Liver (tissue), 9 donors: ENCODE data around the gene OAS2. TPM values are rescaled to one million over a fixed set of nuclear protein-coding genes. Genes with fewer than 3 reads are reported as not detected.

ENCODE experiments used
- DNase-seq: peaks from one replicate; pipeline ENCODE4 v3.0.0-alpha.2; 2017; ENCODE audit warnings: low spot score
- H3K27ac ChIP-seq, 2 donors: one replicate each; pipeline ENCODE4 v1.7.0; 2013; ENCODE audit warnings: inconsistent platforms in 2 of 2, low read length in 2 of 2, control low read depth in 1 of 2, low read depth in 1 of 2, mild to moderate bottlenecking in 1 of 2
- H3K27me3 ChIP-seq, 4 donors: one replicate each; pipeline versions ENCODE4 v1.6.1 to v1.7.0; 2013; ENCODE audit warnings: low read length in 3 of 4, inconsistent platforms in 1 of 4, mild to moderate bottlenecking in 1 of 4, moderate library complexity in 1 of 4; ENCODE audit not compliant: control insufficient read depth in 4 of 4, insufficient read depth in 4 of 4
- H3K36me3 ChIP-seq, 4 donors: one replicate each; pipeline versions ENCODE4 v1.6.1 to v1.7.0; 2013; ENCODE audit warnings: low read length in 3 of 4, mild to moderate bottlenecking in 3 of 4, low read depth in 1 of 4, moderate library complexity in 1 of 4; ENCODE audit not compliant: control insufficient read depth in 4 of 4, insufficient read depth in 3 of 4
- H3K4me1 ChIP-seq, 4 donors: one replicate each; pipeline versions ENCODE4 v1.6.1 to v1.7.0; 2013; ENCODE audit warnings: low read length in 3 of 4, mild to moderate bottlenecking in 3 of 4, moderate library complexity in 1 of 4; ENCODE audit not compliant: control insufficient read depth in 4 of 4, insufficient read depth in 4 of 4
- H3K4me3 ChIP-seq, 3 donors: one replicate each; pipeline versions ENCODE4 v1.6.1 to v1.7.0; 2013; ENCODE audit warnings: low read length in 3 of 3, control low read depth in 1 of 3, low read depth in 1 of 3, mild to moderate bottlenecking in 1 of 3
- H3K9ac ChIP-seq, 2 donors: one replicate each; pipeline ENCODE4 v1.7.0; 2013; ENCODE audit warnings: low read length in 2 of 2, mild to moderate bottlenecking in 2 of 2, moderate library complexity in 2 of 2, control low read depth in 1 of 2, low read depth in 1 of 2
- H3K9me3 ChIP-seq, 4 donors: one replicate each; pipeline versions ENCODE4 v1.6.1 to v1.7.0; 2013; ENCODE audit warnings: low read length in 3 of 4; ENCODE audit not compliant: control insufficient read depth in 4 of 4
- ATF3 ChIP-seq: IDR thresholded peaks from 2 replicates; pipeline ENCODE4 v1.6.1; 2016; ENCODE audit warnings: antibody characterized with exemption
- CTCF ChIP-seq: fragments of 150-350 bp; IDR thresholded peaks from 2 replicates; pipeline ENCODE4 v1.5.1; 2017; ENCODE audit warnings: improper control_type of control experiment, low read depth, low read length; ENCODE audit not compliant: missing input control
- EGR1 ChIP-seq, 2 donors: IDR thresholded peaks; 2 replicates each; pipeline ENCODE4 v1.6.1; 2016 to 2018; ENCODE audit warnings: antibody characterized with exemption in 2 of 2, low read depth in 2 of 2
- FOXA1 ChIP-seq: IDR thresholded peaks from 2 replicates; pipeline ENCODE4 v1.6.1; 2016; ENCODE audit warnings: antibody characterized with exemption
- FOXA2 ChIP-seq: IDR thresholded peaks from 2 replicates; pipeline ENCODE4 v1.6.1; 2016; ENCODE audit warnings: antibody characterized with exemption
- GABPA ChIP-seq, 2 donors: IDR thresholded peaks in 1 of 2; conservative IDR thresholded peaks in 1 of 2; 2 replicates each; pipeline ENCODE4 v1.6.1; 2016; ENCODE audit warnings: antibody characterized with exemption in 2 of 2, mild to moderate bottlenecking in 1 of 2, moderate library complexity in 1 of 2
- HNF4A ChIP-seq, 2 donors: conservative IDR thresholded peaks; 2 replicates each; pipeline ENCODE4 v1.6.1; 2016; ENCODE audit warnings: antibody characterized with exemption in 2 of 2, mild to moderate bottlenecking in 2 of 2
- HNF4G ChIP-seq: IDR thresholded peaks from 2 replicates; pipeline ENCODE4 v1.6.1; 2016; ENCODE audit warnings: antibody characterized with exemption
- JUND ChIP-seq, 2 donors: IDR thresholded peaks; 2 replicates each; pipeline ENCODE4 v1.6.1; 2016; ENCODE audit warnings: antibody characterized with exemption in 2 of 2
- MAX ChIP-seq: IDR thresholded peaks from 2 replicates; pipeline ENCODE4 v1.6.1; 2016; ENCODE audit warnings: antibody characterized with exemption
- NR2F2 ChIP-seq: IDR thresholded peaks from 2 replicates; pipeline ENCODE4 v1.6.1; 2016; ENCODE audit warnings: antibody characterized with exemption
- RAD21 ChIP-seq, 2 donors: IDR thresholded peaks; 2 replicates each; pipeline ENCODE4 v1.6.1; 2016; ENCODE audit warnings: antibody characterized with exemption in 2 of 2, mild to moderate bottlenecking in 2 of 2
- REST ChIP-seq: IDR thresholded peaks from 2 replicates; pipeline ENCODE4 v1.6.1; 2016; ENCODE audit warnings: antibody characterized with exemption, mild to moderate bottlenecking
- RXRA ChIP-seq, 2 donors: IDR thresholded peaks; 2 replicates each; pipeline ENCODE4 v1.6.1; 2017 to 2018; ENCODE audit warnings: antibody characterized with exemption in 2 of 2, mild to moderate bottlenecking in 1 of 2
- SP1 ChIP-seq: IDR thresholded peaks from 2 replicates; pipeline ENCODE4 v1.6.1; 2018; ENCODE audit warnings: antibody characterized with exemption, mild to moderate bottlenecking
- TAF1 ChIP-seq: conservative IDR thresholded peaks from 2 replicates; pipeline ENCODE4 v1.6.1; 2016; ENCODE audit warnings: antibody characterized with exemption, mild to moderate bottlenecking
- YY1 ChIP-seq: IDR thresholded peaks from 2 replicates; pipeline ENCODE4 v1.6.1; 2016; ENCODE audit warnings: antibody characterized with exemption, mild to moderate bottlenecking
- ZBTB33 ChIP-seq: IDR thresholded peaks from 2 replicates; pipeline ENCODE4 v1.6.1; 2016; ENCODE audit warnings: antibody characterized with exemption
- WGBS: extraction: QIAGEN DNeasy Blood & Tissue Kit; methylation state at CpG from one replicate; pipeline ENCODE4 v1.1.7; 2013; 5-methylcytosine and 5-hydroxymethylcytosine counted together
- polyA plus RNA-seq, 2 donors: library from polyadenylated mRNA; stranded (reverse) in 1 of 2; unstranded in 1 of 2; fragments of 200-250 nt in 1 of 2; fragments of >200 nt in 1 of 2; fragmentation: Nextera tagmentation in 1 of 2; extraction: Ambion mirVana in 1 of 2; gene quantifications; one replicate each; pipeline versions ENCODE4 v1.2.1 to v1.2.3, GENCODE V29; 2013 to 2015
- total RNA-seq, 2 donors: library from RNA; depleted of rRNA; stranded (reverse); fragments of >200 nt; gene quantifications; one replicate each; pipeline ENCODE4 v1.2.3, GENCODE V29; 2014
- donor health status: healthy.
- donor health status: healthy.
- donor health status: healthy.
- donor health status: healthy.
- donor health status: healthy.

The OAS2 gene
- total and polyA plus RNA-seq, 4 donors: 3.3 to 9.4 (median 6.9) TPM

GRCh38 chr12:113019025-113019424 is 40.7 kb downstream of the OAS2 start:
- no peaks in the 10 kb centered on the region for H3K36me3 ChIP-seq
- H3K4me3 ChIP-seq: no peak overlapping the region
- no peak for DNase-seq
- no peak overlapping the region for H3K9ac ChIP-seq
- 73% methylated on average over 4 of the region's 4 CpGs for WGBS
- TF ChIP-seq CTCF (no peak), SP1 (no peak), RAD21 (IDR thresholded peaks at IDR 0.05) (no peak), GABPA (IDR thresholded peaks at IDR 0.05 in 1 of 2, conservative IDR thresholded peaks at IDR 0.05 in 1 of 2) (no peak), MAX (no peak), JUND (IDR thresholded peaks at IDR 0.05) (no peak), YY1 (no peak), ZBTB33 (no peak), FOXA1 (no peak), HNF4A (conservative IDR thresholded peaks at IDR 0.05) (no peak), NR2F2 (no peak), HNF4G (no peak), FOXA2 (no peak), TAF1 (no peak), EGR1 (IDR thresholded peaks at IDR 0.05; ENCODE audit: low read depth in 2 of 2) (no peak), REST (no peak), RXRA (IDR thresholded peaks at IDR 0.05) (no peak), ATF3 (no peak)
- no peaks in the 10 kb centered on the region for H3K4me1 ChIP-seq
- no peaks in the 10 kb centered on the region for H3K27me3 ChIP-seq
- no peaks in the 10 kb centered on the region for H3K9me3 ChIP-seq
- no peak overlapping the region for H3K27ac ChIP-seq

- no peaks in the 10 kb centered on the region for H3K27me3 ChIP-seq
- H3K4me3 ChIP-seq: no peak overlapping the region
- 85% methylated on average over 1 of the region's 1 CpG for WGBS
- H3K9me3 ChIP-seq: no peaks in the 10 kb centered on the region
- no peaks in the 10 kb centered on the region for H3K36me3 ChIP-seq
- no peak for DNase-seq
- no peaks in the 10 kb centered on the region for H3K4me1 ChIP-seq
- no peak overlapping the region for H3K27ac ChIP-seq
- H3K9ac ChIP-seq: no peak overlapping the region
- TF ChIP-seq FOXA1: no peak
- no peak for TF ChIP-seq TAF1
- no peak for TF ChIP-seq ATF3
- no peak for TF ChIP-seq RXRA (IDR thresholded peaks at IDR 0.05)
- no peak for TF ChIP-seq MAX
- no peak for TF ChIP-seq RAD21 (IDR thresholded peaks at IDR 0.05)
- TF ChIP-seq ZBTB33: no peak
- TF ChIP-seq REST: no peak
- TF ChIP-seq HNF4A (conservative IDR thresholded peaks at IDR 0.05): no peak
Observed at GRCh38 chr12:113021500-113021899, 43.2 kb downstream of the OAS2 start.
